DMS53 treated with DMSO at 0.1 percent for 48 hours (cell line): Measurements from ENCODE around the gene RNF13.
"Not testable (repeated sequence)": the region's sequence is repeated elsewhere in the genome, so short reads cannot be mapped to it uniquely, and the experiment has no call there.

Experiments
- DNase-seq: peaks from one replicate; lab custom pipeline; 2025; ENCODE audit not compliant: unreplicated experiment; lab: John Stamatoyannopoulos, UW

RNF13 gene

DNA sequence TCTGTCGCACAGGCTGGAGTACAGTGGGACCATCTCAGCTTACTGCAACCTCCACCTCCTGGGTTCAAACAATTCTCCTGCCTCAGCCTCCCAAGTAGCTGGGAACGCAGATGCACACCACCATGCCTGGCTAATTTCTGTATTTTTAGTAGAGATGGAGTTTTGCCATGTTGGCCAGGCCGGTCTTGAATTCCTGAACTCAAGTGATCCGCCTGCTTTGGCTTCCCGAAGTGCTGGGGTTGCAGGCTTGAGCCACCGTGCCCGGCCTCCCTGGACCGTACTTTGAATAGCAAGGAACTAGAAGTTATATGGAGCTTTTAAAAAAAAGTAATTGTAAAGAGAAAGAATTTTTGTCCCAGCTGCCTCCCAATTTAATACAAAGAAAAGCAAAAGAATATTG, 12.3 kb upstream of the RNF13 start:
- DNase-seq = no peak

DNA sequence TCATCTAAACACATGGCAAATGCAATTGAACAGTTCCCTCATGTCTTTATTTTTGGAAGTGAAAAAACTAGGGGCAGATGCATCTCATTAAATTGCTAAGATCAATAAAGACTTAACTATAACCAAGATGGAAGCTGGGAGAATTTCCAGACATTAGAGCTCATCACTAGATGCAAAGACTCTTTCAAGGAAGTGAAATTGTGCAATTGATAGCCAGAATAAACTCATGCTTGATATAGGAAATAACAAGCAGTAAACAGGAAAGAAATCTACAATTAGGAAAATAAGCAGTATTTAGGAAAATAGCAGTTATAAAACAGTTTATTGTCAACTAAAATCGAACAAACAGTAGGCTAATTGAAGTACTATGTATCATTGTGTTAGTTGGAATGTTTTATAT, 11.8 kb upstream of the RNF13 start:
- DNase-seq = no peak

DNA sequence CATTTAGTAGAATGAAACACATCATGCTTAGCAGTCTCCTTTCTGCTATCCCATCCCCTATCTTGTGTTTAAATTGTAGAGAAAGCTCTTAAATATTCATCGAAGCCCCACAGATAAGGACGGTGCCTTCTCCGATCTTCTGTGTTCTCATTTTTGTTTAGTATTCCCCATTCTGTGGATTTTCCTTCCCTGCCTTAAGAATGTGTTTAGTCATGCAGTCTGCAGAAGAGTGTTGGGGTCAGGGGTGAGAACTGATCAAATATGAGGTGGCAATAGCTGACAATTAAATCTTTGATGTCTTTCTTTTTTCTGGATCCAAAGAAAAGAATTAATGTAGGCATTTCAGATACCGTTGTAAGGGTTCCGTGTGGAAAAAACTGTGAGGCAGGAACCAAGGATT, 11.4 kb upstream of the RNF13 start:
- no peak for DNase-seq

DNA sequence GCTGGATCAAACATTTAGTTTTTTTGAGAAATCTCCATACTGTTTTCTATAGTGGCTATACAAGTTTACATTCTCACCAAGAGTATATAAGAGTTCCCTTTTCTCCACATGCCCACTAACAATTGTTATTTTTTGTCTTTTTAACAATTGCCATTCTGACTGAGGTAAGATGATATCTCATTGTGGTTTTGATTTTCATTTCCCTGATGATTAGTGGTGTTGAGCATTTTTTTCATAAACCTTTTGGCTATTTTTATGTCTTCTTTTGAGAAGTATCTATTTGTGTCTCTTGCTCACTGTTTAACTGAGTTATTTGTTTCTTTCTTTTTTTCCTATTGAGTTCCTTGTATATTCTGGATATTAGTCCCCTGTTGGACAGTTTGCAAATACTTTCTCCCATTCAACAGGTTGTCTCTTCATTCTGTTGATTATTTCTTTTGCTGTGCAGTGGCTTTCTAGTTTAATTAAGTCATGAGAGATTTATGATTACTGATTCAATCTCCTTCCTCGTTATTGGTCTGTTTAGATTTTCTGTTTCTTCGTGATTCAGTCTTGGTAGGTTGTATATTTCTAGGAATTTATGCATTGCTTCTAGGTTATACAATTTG, 6.7 kb upstream of the RNF13 start:
- no peak for DNase-seq

DNA sequence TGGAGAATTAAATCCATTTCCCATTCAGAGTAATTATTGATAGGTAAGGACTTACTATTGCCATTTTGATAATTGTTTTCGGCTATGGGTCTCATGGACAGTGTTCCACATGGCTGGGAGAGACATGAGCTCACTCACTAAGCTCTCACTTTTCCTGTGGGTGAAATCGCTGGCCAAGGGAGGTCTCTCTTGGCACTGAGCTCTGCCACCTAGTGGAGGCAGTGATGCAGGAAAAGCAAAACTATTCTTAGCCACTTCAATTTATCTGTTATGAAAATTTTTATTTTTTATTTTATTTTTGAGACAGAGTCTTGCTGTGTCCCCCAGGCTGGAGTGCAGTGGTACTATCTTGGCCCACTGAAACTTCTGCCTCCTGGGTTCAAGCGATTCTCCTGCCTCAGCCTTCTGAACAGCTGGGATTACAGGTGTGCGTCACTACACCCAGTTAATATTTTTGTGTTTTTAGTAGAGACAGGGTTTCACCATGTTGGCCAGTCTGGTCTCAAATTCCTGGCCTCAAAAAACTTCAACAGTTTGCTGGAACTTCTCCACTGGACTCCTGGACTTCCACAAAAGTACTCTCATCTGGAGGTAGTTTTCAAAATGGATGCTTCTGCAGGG, 4.7 kb upstream of the RNF13 start:
- DNase-seq = peak; percentile 49

DNA sequence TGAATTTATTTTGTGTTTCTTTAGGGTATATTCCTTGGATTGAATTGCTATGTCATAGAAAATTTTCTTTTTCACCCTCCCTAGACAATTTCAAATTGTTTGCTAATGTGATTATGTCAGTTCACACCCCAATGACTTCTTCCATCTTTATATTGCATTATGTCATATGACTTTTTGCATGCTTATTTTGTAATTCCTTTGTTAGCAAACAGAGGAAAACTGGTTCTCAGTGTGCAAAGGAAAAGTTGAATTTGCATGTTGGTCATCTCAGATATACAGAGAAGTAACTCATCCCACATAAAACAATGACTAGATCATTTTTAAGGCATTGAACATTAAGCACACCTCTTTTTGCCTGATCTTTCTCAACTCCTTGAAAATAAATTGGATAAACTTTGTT, 3.3 kb upstream of the RNF13 start:
- DNase-seq = peak; percentile 1

DNA sequence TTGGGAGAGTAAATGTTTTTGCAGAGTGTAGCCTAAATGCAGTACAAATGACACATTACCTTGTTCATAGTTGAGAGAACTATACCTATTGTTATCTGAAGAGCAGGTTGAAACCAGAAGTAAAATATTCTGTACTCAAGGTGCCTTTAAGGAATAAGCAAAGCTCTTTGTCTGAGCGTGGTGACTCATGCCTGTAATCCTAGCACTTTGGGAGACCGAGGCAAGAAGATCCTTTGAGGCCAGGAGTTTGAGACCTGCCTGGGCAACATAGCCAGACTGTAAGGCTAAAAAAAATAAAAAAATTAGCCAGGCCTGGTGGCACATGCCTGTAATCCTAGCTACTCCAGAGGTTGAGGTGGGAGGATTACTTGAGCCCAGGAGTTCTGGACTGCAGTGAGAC, 2.2 kb upstream of the RNF13 start:
- no peak for DNase-seq

DNA sequence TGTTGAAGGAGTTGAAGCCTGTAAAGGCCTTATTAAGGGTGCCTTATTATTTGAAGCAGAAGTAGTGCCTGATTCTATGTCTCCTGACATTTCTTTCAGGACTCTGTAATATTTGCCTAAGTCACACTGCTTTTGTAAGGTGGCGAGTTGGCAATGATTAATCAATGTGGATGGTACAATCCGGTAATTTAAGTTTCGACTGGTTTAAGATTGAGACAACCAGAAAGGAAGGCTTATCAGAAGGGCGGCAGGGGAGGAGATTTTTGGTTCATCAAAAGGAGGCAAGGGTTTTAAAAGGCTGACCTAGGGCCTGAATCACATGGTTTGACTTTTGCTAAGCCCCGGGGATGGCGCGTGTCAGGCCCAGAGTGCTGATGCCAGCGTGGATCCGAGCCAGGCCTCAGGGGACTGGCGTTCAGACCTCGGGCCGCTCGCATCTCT, 830 bp upstream of the RNF13 start:
- no peak for DNase-seq

DNA sequence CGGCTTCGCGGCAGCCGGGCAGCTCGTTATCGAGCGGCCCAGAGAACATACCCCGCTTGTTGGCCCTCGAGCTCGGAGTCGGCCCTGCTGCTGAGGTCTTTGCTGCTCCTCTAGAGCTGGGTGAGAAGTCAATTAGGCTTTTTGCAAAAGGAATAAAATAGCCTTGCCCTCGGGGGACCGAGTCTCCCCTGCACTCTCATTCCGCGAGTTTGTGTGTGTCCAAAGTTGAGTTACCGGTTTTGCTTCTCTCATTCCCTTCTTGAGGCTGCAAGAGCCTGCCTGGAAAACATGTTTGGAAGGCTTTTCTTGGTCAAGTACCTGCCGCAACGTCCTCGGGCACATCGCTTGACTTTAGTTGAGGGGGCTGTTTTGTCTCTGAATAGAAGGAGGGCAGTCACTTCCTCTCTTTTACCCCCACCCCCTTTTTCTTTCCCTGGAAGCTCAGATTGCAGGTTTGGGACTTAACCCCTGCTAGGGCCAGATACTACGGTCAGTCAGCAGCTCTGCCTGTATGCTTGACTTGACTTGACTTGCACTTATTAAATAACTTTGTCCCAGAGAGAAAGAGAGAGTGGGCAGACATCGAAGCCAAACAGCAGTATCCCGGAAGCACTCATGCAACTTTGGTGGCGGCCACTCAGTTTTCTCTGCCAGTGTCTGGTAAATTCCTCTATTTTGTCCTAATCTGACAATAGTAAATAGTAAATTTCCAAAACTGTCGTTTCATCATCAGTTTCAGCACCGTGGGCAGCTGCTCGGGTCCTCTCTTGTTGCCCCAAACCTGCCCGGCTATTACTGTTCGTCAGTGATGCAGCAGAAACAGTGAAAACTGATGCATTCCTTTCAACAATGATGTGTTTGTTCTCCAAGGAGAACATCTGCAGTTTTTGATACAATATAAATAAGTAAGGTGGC, 609 bp downstream of the RNF13 start:
- DNase-seq = peak; percentile 38

DNA sequence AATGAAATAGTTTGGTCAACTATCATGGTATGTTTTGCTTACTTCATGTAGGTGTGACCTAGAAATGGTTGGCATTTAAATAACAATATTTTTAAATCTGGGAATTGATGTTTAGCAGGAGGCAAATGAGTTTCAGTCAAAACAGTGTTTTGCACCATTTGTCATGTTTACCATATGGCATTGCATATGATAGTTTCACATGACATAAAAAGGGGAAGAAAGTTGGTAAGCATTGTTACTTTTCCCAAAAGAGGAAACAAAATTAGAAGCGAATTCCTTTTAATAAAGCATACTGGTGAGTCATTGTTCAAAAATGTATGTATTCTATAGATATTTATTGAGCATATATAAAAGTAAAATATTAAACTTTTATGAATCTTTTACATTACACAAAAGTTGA, 2.3 kb downstream of the RNF13 start:
- no peak for DNase-seq

DNA sequence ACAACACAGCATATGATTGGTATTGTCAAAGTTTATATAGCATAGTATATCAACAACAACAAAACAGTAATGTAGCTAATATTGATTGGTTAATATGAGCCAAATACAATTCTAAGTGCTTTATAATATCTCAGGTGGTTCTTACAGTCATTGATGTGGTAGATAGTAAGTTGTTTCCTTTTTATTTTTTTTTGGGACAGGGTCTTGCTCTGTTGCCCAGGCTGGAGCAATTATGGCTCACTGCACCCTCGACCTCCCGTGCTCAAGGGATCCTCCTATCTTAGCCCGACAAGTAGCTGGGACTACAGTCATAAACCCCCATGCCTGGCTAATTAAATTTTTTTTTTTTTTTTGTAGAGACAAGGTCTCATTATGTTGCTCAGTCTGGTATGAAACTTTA, 2.7 kb downstream of the RNF13 start:
- no peak for DNase-seq

DNA sequence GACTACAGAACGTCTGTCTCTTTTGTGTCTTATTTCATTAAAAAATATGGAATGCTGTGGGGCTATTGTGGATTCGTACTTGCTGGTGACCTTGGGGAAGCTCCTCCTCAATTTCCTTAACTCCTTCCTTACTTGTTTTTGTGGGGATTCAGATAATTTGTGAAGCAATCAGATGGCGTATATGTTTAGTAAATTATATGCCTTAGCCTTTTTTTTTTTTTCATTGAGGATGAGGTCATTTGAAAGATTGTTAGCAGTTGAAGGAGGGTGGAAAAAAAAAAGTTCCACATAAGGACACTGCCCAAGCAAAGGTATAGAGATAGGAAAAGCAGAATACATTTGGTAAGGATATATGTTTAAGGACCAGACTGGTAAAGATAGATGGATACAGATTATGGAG, 3.3 kb downstream of the RNF13 start:
- DNase-seq = no peak

DNA sequence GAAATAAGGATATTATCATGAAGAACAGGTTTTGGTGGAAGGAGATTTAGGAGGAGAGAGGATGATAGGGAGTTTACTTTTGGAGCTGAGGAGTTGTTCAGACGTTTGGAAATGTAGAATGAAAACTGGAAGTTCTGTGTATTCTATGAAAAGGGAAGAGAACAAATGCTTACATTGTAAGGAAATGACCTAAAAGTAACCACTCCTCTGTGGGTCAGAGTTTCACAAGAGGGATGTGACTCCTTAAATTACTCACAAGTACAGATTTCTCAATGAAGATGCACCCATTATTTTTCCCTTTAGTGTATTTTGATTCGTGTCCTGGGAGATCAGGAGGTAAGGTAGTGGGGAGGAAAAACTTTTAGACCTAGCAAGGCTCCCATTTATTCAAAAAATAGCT, 4.0 kb downstream of the RNF13 start:
- no peak for DNase-seq

DNA sequence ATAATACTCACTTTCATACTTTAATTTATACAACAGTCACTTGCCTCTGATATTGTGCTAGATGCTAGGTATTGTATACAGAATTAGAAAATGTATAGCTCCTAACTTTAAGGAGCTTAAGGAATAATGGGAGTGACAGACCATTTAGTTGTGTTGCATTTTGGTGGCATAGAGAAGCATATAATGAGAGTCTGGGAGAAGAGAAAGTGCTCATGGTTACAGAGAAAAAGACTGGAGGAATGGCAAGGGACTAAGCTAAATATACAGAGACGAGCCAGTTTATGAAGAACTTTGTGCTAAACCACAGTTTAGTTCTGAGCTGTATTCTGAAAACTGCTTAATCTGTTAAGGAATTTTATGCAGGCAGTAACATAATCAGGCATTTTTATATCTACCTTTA, 6.4 kb downstream of the RNF13 start:
- DNase-seq = no peak

DNA sequence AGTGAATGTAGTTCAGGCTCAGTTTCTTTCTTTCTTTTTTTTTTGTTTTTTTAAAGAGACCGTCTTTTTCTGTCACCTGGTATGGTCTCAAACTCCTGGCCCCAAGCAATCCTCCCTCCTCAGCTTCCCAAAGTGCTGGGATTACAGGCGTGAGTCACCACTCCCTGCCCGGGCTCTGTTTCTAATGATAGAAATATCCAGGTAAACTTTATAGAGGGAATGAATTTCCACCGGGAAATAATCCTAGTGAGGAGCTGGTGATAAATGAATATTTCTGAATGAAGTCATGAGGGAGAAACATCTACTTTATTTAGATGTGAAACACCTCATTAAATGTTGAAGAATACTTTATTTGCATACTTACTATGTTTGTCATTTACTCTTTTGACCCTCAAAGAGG, 7.2 kb downstream of the RNF13 start:
- no peak for DNase-seq

DNA sequence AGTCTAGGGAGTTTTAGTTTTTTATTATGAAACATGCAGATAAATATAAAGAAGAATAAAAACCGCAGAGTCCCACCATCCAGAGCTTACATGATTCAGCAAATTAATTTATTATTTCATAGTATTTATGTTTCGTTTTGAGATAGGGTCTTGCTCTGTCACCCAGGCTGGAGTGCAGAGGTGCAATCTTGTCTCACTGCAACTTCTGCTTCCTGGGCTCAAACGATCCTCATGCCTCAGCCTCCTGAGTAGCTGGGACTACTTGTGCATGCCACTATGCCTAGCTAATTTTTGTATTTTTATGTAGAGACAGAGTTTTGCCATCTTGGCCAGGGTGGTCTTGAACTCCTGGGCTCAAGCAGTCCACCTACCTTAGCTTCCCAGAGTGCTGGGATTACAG, 13.6 kb downstream of the RNF13 start:
- no peak for DNase-seq

DNA sequence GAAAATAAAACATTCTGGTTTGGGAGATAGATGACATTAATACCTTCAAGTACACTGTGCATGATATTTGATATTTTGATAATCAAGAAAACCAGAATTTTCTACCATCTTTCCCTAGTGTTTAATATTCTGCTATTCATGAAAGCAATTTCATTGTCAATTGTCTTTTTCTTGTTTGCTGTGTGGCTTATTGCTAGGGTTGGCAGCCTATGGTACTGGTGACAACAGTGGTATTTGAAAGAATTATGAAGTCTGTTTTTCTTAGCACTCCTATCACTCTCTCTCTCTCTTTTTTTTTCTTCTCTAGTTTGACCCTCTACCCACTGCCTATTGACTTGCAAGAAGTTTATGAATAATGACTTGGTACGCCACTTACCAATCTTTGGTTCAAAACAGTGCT, 15.4 kb downstream of the RNF13 start:
- DNase-seq = no peak

DNA sequence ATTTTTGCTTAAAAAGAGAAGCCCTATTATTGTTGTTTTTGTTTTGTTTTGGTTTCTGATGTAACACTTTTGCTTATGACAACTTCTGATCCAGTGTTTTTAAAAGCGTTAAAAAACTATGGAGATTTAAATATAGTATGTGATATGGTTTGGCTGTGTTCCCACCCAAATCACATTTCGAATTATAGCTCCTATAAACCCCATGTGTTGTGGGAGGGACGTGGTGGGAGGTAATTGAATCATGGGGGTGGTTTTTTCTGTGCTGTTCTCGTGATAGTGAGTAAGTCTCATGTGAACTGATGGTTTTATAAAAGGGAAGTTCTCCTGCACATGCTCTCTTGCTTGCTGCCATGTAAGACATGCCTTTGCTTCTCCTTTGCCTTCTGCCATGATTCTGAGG, 16.6 kb downstream of the RNF13 start:
- DNase-seq = not testable (repeated sequence)

DNA sequence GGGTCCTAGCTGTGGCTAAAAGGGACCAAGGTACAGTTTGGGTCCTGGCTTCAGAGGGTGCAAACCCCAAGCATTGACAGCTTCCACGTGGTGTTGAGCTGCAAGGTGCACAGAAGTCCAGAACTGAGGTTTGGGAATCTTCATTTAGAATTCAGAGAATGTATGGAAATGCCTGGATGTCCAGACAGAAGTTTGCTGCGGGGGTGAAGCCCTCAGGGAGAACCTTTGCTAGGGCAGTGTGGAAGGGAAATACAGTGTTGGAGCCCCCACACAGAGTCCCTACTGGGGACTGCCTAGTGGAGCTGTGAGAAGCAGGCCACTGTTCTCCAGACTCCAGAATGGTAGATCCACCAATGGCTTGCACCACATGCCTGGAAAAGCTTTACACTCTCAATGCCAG, 17.9 kb downstream of the RNF13 start:
- DNase-seq = no peak

DNA sequence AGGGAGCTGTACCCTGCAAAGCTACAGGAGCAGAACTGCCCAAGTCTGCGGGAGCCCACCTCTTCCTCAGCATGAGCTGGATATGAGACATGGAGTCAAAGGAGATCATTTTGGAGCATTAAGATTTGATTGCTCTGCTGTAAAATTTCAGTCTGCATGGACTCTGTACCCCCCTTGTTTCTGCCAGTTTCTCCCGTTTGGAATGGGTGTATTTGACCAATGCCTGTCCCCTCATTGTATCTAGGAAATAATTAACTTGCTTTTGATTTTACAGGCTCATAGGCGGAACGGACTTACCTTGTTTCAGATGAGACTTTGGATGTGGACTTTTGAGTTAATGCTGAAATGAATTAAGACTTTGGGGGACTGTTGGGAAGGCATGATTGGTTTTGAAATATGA, 18.3 kb downstream of the RNF13 start:
- no peak for DNase-seq

DNA sequence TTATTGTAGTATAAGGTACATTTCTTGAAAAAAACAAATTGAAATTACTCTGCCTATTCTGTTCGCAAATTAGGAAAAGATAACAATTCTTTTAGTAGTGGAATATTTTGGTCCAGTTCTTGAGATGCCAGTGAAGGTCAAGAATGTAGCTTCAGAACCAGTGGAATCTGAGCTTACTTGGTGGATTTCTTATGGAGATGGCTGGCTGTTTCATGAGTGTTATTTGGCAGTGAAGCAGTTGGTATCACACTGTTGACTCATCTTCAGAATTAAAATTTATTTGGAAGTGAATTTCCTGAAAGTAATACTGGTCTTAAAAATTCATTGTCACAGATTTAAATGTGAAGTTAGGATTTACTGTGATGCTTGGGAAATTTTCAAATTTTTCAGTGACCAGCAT, 19.1 kb downstream of the RNF13 start:
- DNase-seq = no peak

DNA sequence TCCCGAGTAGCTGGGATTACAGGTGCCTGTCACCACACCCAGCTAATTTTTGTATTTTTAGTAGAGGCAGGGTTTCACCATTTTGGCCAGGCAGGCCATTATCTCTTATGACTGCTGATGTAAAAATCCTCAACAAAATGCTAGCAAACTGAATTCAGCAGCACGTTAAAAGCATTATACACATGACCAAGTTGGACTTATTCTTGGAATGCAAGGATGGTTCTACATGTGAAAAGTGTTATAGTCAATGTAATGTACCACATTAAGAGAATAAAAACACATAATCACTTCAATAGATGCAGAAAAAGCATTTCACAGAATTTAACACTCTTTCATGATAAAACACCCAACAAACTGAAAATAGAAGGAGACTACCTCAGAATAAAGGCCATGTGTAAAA, 20.2 kb downstream of the RNF13 start:
- no peak for DNase-seq
